PC-9 (cell line): ENCODE measurements around the gene NDUFS6.

ENCODE experiments used
- CTCF ChIP-seq: fragments of 200-600 bp; sonication (generic); conservative IDR thresholded peaks from 2 replicates; pipeline ENCODE4 v1.6.1; 2017; ENCODE audit warnings: mixed run types, antibody characterized with exemption, mild to moderate bottlenecking, moderate library complexity
- EZH2 ChIP-seq: fragments of 200-600 bp; sonication (generic); IDR thresholded peaks from 2 replicates; pipeline ENCODE4 v1.8.0; 2017; ENCODE audit warnings: antibody characterized with exemption, low read depth

- no peak for TF ChIP-seq CTCF
- TF ChIP-seq EZH2 = no peak
Measured at GRCh38 chr5:1793301-1793740, 7.9 kb upstream of the NDUFS6 start.
